ENCODE data around the gene FXYD3. TPM values are rescaled to one million over a fixed set of nuclear protein-coding genes. Genes with fewer than 3 reads are reported as not detected.

Gene FXYD3
- polyA plus RNA-seq, 1 of the 3 experiments (the other 2 are of a cell fraction) = not detected

GRCh38 chr19:35144600-35145436 is 29.2 kb downstream of the FXYD3 start:
- 10% methylated on average over 11 of the region's 15 CpGs for WGBS (ENCODE audit: low lambda C conversion rate)
- CTCF ChIA-PET = interaction anchor here (0.7 to 5.1 kb wide), 4 partner anchors 8 to 125 kb away, joined by 3 to 59 read pairs (median 6); partner anchors contain the start of gene FXYD5
- H3K9me2 ChIP-seq = no peaks in the 10 kb centered on the region
- H3K79me2 ChIP-seq (ENCODE audit: insufficient read depth) = no peaks in the 10 kb centered on the region
- no peaks in the 10 kb centered on the region for H3K9me3 ChIP-seq
- no peak for DNase-seq
- peaks cover 6% of the 10 kb centered on the region for H3F3A ChIP-seq (replicated peaks; ENCODE audit: insufficient read depth)
- peaks cover 27% of the 10 kb centered on the region; the same call in 1 of the 2 replicates for H3K27me3 ChIP-seq (ENCODE audit: insufficient read depth)
- TF ChIP-seq TEAD4 (IDR thresholded peaks at IDR 0.05; ENCODE audit: borderline replicate concordance, insufficient read depth) (no peak), ELF1 (IDR thresholded peaks at IDR 0.05) (no peak), RAD21 (IDR thresholded peaks at IDR 0.05; ENCODE audit: low read length) (no peak), RXRA (IDR thresholded peaks at IDR 0.05; ENCODE audit: borderline replicate concordance, low read depth) (no peak), IRF3 (IDR thresholded peaks at IDR 0.05; ENCODE audit: low read depth, low read length) (no peak), EZH2phosphoT487 (IDR thresholded peaks at IDR 0.05; ENCODE audit: borderline replicate concordance, low read depth) (no peak), SMC3 (IDR thresholded peaks at IDR 0.05; ENCODE audit: low read depth, low read length) (no peak), EP300 (IDR thresholded peaks at IDR 0.05; ENCODE audit: borderline replicate concordance in 1 of 2, low read depth in 1 of 2, low read length in 1 of 2) (no peak), CTCF (IDR thresholded peaks at IDR 0.05) (no peak)
- peaks cover 0 to 25% of the 10 kb centered on the region in 2 experiments; a peak in 2 of 4 replicates for H3K4me1 ChIP-seq (ENCODE audit: control insufficient read depth in 1 of 2, insufficient read depth in 2 of 2, low read depth in 1 of 2, low read length in 1 of 2)
- H3K36me3 ChIP-seq (replicated peaks in 1 of 2; ENCODE audit: control insufficient read depth in 1 of 2, insufficient read depth in 2 of 2, low read length in 1 of 2) = no peaks in the 10 kb centered on the region
- no peak overlapping the region for H3K4me2 ChIP-seq
- no peaks in the 10 kb centered on the region for H4K20me1 ChIP-seq (ENCODE audit: insufficient read depth)
- no peak overlapping the region for H3K9ac ChIP-seq
- no peak overlapping the region for H3K27ac ChIP-seq (ENCODE audit: low read depth in 2 of 2, low read length in 1 of 2)
- POLR2A ChIA-PET = interaction anchor here (1.6 kb wide), 1 partner anchor 120 kb away, joined by 3 read pairs; no protein-coding TSS in a partner anchor
- H3K4me3 ChIP-seq (ENCODE audit: low read depth in 2 of 2, low read length in 1 of 2) = no peak overlapping the region
- H2AFZ ChIP-seq (ENCODE audit: low read depth) = no peak overlapping the region

- H3K27me3 ChIP-seq (ENCODE audit: insufficient read depth) = peaks cover 27% of the 10 kb centered on the region; the same call in 1 of the 2 replicates
- no peaks in the 10 kb centered on the region for H3K9me3 ChIP-seq
- no peak overlapping the region for H3K4me2 ChIP-seq
- H3K79me2 ChIP-seq (ENCODE audit: insufficient read depth) = no peaks in the 10 kb centered on the region
- no peak overlapping the region for H3K9ac ChIP-seq
- H3K4me3 ChIP-seq (ENCODE audit: low read depth in 2 of 2, low read length in 1 of 2) = no peak overlapping the region
- ChIA-PET CTCF (interaction anchor here (0.9 to 2.8 kb wide), 6 partner anchors 12 to 123 kb away, joined by 3 to 13 read pairs (median 4); partner anchors contain the start of gene LGI4), POLR2A (no interaction called here)
- no peaks in the 10 kb centered on the region for H4K20me1 ChIP-seq (ENCODE audit: insufficient read depth)
- TF ChIP-seq NRF1 (IDR thresholded peaks at IDR 0.05; ENCODE audit: low read depth, low read length) (no peak), TAF1 (IDR thresholded peaks at IDR 0.05; ENCODE audit: borderline replicate concordance, low read depth, low read length) (no peak), CHD2 (IDR thresholded peaks at IDR 0.05; ENCODE audit: low read length, partially characterized antibody) (no peak)
- H3K36me3 ChIP-seq (replicated peaks in 1 of 2; ENCODE audit: control insufficient read depth in 1 of 2, insufficient read depth in 2 of 2, low read length in 1 of 2) = no peaks in the 10 kb centered on the region
- H2AFZ ChIP-seq (ENCODE audit: low read depth) = no peak overlapping the region
- H3K4me1 ChIP-seq (ENCODE audit: control insufficient read depth in 1 of 2, insufficient read depth in 2 of 2, low read depth in 1 of 2, low read length in 1 of 2) = peaks cover 0 to 15% of the 10 kb centered on the region in 2 experiments; a peak in 1 of 4 replicates
- WGBS (ENCODE audit: low lambda C conversion rate) = 68% methylated on average over 7 of the region's 7 CpGs
- DNase-seq = no peak
- H3K27ac ChIP-seq (ENCODE audit: low read depth in 2 of 2, low read length in 1 of 2) = no peak overlapping the region
- H3K9me2 ChIP-seq = no peaks in the 10 kb centered on the region
- H3F3A ChIP-seq (replicated peaks; ENCODE audit: insufficient read depth) = peaks cover under 1% of the 10 kb centered on the region
These were observed 31.3 kb downstream of the FXYD3 start for GRCh38 chr19:35146746-35147459.

Measured in SK-N-SH (cell line).